DMS153 treated with DMSO at 0.1 percent for 48 hours (cell line): Measurements from ENCODE around the gene DNAJC18.
"Not testable (repeated sequence)": the region's sequence is repeated elsewhere in the genome, so short reads cannot be mapped to it uniquely, and the experiment has no call there.

Experiments
- DNase-seq: peaks from one replicate; lab custom pipeline; 2025; ENCODE audit not compliant: unreplicated experiment; lab: John Stamatoyannopoulos, UW

Gene DNAJC18

DNA sequence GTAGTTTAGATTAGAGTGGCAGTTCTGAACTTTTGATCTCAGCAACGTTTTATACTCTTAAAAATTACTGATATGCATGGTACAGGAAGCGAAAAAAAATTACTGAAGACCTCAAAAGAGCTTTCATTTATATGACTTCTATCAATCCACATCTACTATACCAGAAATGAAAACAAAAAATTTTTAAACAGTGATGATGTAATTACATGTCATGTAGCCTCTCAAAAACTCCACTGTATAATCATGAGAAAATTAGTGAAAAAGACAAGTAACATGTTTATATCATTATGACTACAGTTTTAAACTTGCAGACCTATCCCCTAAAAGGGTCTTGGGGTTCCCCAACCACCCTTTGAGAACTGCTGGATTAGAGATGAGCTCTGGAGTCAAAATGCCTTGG, 9.3 kb downstream of the DNAJC18 start:
- no peak for DNase-seq

DNA sequence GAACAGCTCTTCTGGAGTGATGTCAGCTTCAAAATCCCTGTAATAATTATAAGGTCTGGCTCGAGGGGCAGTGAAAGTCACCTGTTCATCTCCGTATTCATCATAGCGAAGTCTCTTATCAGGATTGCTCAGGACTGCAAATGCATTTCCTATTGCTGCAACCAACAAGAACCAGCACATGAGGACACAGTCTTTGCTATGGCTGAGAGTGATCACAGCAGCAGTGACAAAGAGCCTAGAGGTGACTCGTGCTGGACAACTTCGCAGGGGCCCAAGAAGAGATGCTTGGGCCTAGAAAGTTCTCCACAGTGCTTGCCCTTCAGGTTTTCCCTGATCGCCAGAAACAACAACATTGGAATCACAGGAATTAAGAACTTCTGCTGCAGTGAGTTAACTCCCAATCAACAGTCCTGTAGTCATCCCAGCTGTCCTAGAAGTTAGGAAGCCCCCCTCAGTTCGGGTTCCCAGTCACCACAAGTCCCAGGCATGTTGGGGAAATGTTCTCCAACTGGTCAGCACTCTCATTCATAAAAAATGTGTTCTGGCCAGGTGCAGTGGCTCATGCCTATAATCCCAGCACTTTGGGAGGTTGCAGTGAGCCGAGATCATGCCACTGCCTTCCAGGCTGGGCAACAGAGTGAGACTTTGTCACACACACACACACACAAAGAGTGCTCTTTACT, 13.0 kb downstream of the DNAJC18 start:
- DNase-seq, result no peak

DNA sequence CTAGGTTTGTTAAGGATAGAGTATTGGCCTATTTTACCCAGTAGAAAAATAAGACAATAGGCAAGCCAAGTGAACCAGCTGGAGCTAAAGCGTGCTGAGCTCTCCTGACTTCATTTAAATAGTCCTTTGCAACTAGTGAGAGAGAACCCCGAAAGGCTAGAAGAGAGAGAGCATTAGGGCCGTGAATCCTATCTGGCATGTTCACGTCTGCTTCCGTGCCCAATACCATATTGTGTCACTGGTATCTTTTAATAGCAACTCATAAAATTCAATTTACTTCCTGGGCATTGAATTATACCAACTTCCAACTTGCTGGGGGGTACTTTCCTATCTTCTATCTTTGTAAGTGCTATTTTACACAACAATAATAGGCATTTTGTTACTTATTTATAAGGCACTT, 13.8 kb downstream of the DNAJC18 start:
- no peak for DNase-seq

DNA sequence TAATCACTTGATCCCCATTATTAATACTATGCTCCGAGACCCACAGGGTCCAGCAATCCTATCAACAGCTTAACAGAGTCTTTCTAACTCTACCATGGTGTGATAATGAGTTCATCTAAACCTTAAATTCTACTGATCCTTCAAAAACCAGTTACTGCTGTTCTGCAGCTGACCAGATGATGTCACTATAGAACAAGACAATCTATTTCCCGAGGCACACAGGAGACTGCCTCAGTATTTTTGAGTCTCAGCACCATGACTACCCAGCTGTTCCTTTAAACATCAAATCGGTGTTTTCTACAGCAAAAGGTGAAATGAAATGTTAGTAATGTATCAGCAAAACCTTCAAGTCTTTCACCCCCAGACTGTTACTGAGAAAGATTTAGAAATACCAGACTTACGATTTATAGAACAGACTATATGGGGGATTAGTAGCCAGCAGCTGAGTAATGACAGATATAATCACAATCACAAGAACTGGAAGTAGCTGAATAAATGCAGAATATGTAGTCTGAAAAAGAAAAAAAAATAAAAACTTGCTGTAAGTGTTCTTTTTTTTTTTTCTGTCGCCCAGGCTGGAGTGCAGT, 16.9 kb downstream of the DNAJC18 start:
- DNase-seq, result peak; percentile 15

- DNase-seq, result no peak
Measured at GRCh38 chr5:139419226-139420192, 19.8 kb downstream of the DNAJC18 start.

DNA sequence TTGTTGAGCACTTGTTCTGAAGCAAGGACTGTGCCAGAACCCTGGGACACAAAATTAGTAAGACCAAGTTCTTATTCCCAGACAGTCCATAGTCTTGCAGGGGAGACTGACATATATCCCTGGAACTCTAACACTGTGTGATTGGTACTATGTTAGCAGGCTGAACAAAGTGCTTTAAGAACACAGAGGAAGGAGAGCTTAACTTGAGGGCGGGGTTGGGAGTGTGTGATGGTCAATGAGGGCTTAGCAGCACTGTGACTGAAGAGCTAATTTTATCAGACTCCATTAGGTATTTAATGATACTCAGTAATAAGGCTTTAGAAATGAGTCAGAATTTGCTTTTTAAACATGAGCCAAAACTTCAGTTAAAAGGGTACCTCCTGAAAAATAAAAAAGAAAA, 20.5 kb downstream of the DNAJC18 start:
- no peak for DNase-seq

- no peak for DNase-seq
Measured at GRCh38 chr5:139417214-139417613, 22.1 kb downstream of the DNAJC18 start.

- no peak for DNase-seq
Measured at GRCh38 chr5:139416651-139417050, 22.7 kb downstream of the DNAJC18 start.

- no peak for DNase-seq
Measured at GRCh38 chr5:139415869-139416268, 23.5 kb downstream of the DNAJC18 start.

- no peak for DNase-seq
Measured at GRCh38 chr5:139415221-139415861, 24.0 kb downstream of the DNAJC18 start.

- DNase-seq, result no peak
Measured at GRCh38 chr5:139414581-139415130, 24.7 kb downstream of the DNAJC18 start.

DNA sequence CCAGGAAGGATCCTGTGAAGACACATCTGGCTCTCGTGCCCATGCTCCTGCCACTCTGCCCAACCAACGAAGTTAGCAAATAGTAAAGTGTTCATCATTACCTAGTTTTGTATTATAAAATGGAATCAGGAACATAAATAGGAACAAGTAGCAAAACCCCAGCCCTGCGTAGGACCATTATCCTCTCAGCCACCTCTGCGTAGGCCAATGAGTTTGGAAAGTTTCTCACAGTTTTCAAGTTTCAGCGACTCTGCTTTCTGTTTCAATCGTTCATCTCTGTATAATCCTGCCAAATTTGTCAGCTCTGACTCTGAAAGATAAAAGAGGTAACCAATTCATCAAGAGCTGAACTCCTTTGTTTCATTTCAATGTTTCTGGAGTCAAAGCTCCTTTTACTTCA, 25.4 kb downstream of the DNAJC18 start:
- DNase-seq, result no peak

DNA sequence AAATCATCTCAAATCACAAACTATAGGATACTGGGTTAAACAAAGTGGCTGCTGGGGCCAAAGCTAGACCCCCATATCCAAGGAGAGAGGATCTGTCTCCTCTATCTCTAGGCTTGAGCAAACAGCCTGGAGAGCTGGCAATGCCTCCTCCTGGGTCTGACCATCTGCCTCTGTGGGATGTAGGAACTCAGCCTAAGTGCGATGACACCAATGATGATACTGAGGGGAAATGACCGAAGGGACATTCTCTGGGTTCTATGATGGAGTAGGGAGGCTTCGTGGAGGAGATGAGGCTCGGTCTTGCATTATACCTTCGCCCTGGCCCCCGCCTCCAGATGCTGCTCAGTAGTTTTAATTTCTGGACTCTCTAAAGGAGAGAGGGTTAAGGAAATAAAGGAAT, 26.2 kb downstream of the DNAJC18 start:
- DNase-seq, result no peak

DNA sequence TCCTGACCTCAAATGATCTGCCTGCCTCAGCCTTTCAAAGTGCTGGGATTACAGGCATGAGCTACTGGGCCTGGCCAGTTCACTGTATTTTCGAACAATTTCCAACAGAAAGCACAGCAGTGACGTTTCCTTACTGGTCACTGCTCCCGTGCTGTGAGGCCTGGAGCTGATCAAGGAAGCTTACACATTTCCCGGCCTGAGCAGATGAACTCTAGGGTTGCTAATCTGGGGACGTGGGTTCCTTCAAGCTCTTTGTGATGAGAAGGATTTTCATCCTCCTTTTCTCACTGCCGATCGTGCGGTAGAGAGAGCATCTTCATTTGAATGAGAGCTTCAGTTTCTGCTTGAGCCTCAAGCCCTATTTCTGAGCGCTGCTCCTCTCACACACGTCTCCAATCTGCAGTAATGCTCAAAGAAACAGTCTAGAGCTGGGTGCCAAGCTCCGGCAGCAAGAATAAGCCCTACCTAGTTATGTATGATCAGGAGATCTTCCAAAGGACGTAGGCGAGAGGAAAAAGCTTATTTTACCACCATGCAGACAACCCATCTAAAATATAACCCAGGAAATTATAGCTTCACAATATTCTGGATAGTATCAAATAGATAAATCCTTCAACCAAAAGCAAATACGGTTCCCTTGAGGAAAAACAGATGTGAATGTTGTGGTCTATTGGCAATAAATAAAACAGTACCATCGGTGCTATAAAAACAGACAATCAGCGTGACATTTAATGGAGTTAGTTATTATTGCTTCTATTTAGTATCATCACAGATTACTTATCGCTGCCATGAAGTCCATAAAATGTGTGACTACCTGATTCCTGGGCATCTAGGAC, 28.1 kb downstream of the DNAJC18 start:
- no peak for DNase-seq

DNA sequence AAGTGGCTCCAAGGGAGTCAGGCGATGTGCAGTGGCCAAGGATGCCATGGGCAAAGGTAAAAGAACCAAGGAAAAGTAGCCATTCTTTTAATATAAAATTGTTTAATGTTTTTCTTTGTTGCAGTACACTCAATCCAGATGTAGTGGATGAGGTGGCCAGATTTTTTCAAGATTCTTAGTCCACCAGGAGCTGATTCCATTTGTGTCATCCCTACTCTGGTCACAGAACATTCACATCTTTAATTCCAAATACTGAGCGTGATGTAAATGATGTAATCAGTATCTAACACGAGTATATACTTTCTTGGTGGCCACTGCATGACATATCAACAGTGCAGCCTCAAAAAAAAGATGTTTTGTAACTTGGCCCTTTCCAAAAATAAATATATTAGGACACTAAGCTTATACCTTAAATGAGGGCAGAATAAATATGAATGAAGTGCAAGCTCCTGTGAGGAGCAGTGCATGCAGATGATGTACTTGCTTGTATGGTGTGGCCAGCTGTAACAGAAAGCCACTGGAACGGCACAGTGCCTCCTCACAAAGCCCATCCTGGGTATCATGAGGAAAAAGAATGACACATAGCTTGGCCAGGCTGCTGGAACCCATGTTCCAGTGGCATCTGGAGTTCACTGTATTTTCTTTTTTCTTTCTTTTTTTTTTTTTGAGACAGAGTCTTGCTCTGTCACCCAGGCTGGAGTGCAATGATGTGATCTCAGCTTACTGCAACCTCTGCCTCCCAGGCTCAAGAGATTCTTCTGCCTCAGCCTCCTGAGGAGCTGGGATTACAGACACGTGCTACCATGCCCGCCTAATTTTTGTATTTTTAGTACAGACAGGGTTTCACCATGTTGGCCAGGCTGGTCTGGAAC, 29.0 kb downstream of the DNAJC18 start:
- DNase-seq, result no peak

GRCh38 chr5:139409116-139409515, 30.2 kb downstream of the DNAJC18 start:
- not testable (repeated sequence) for DNase-seq

DNA sequence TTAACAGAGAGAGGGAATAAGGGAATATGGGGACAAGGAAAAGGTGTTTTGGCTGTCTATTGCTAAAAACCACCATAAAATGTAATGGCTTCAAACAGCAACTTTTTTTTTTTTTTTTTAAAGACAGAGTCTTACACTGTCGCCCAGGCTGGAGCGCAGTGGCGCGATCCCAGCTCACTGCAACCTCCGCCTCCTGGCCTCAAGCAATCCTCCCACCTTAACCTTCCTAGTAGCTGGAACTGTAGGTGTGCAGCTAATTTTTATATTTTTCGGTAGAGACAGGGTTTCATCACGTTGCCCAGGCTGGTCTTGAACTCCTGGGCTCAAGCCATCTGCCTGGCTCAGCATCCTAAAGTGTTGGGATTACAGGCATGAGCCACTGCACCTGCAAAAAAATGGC, 31.1 kb downstream of the DNAJC18 start:
- DNase-seq, result no peak

DNA sequence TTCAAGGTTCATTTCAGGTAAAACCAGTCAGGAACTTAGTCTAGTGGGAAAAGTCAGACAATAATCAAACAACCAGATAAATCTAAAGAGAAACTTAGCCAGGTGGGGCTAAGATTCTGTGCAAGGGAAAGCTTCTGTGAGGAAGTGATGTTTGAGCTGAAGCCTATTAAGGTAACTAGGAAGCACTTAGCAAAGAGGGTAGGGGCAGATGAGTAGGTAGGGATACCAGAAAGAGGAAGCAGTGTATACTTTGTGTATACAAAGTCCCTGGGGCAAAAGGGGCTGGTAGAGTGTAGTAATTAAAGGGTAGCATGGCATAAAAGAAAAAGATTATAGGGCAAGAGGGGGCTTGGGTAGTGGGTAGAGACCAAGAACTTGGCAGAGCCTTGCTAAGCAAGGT, 31.8 kb downstream of the DNAJC18 start:
- no peak for DNase-seq

DNA sequence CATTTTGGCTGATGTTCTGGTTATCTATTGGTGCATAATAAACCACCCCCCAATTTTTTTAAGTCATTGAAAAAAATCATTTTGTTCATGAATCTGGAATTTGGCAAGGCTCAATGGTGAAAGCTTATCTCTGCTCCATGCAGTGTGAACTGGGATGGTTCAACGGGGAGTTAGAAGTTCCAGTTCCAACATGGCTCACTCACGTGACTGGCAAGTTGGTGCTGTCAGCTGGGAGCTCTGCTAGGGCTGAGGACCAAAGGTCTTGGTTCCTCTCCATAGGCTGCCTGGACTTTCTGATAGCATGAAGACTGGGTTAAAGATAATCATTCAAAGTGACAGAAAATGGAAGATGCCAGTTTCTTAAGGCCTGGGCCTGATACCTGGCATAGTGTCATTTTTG, 32.4 kb downstream of the DNAJC18 start:
- DNase-seq, result no peak
